Loucy (cell line): Measurements from ENCODE around the gene NHLH2.

Experiments
- H2AFZ ChIP-seq: fragments of 200-600 bp; sonication (generic); 2 replicates; pipeline ENCODE4 v1.6.0; 2016; ENCODE audit warnings: antibody characterized with exemption, mild to moderate bottlenecking, low read length, moderate library complexity
- H3F3A ChIP-seq: fragments of 200-600 bp; 2 replicates; pipeline ENCODE4 v1.6.0; 2016; ENCODE audit warnings: antibody characterized with exemption, low read depth, mild to moderate bottlenecking
- H3K27me3 ChIP-seq: fragments of 200-600 bp; sonication (generic); 2 replicates; pipeline ENCODE4 v1.6.1; 2014; ENCODE audit warnings: low read length, mild to moderate bottlenecking; ENCODE audit not compliant: insufficient read depth, poor library complexity, severe bottlenecking
- H3K36me3 ChIP-seq: fragments of 200-600 bp; sonication (generic); 2 replicates; pipeline ENCODE4 v1.6.1; 2016; ENCODE audit warnings: low read length; ENCODE audit not compliant: insufficient read depth
- H3K4me1 ChIP-seq: fragments of 200-600 bp; sonication (generic); 2 replicates; pipeline ENCODE4 v1.5.1; 2014; ENCODE audit warnings: low read length, mild to moderate bottlenecking; ENCODE audit not compliant: insufficient read depth, poor library complexity, severe bottlenecking
- H3K4me2 ChIP-seq: fragments of 200-600 bp; sonication (generic); 2 replicates; pipeline ENCODE4 v1.6.0; 2014; ENCODE audit warnings: antibody characterized with exemption, low read length, low read depth, mild to moderate bottlenecking; ENCODE audit not compliant: poor library complexity, severe bottlenecking
- H3K4me3 ChIP-seq: fragments of 200-600 bp; sonication (generic); 2 replicates; pipeline ENCODE4 v1.5.1; 2014; ENCODE audit warnings: low read length, mild to moderate bottlenecking, mixed read lengths; ENCODE audit not compliant: poor library complexity, severe bottlenecking
- H3K79me2 ChIP-seq: fragments of 200-600 bp; sonication (generic); 2 replicates; pipeline ENCODE4 v1.6.1; 2014; ENCODE audit warnings: low read length; ENCODE audit not compliant: insufficient read depth
- H3K9ac ChIP-seq: fragments of 200-600 bp; sonication (generic); 2 replicates; pipeline ENCODE4 v1.6.0; 2014; ENCODE audit warnings: mild to moderate bottlenecking, low read depth, low read length, moderate library complexity; ENCODE audit not compliant: poor library complexity, severe bottlenecking
- H3K9me2 ChIP-seq: fragments of 200-600 bp; sonication (generic); replicated peaks from 2 replicates; pipeline ENCODE4 v1.6.1; 2016; ENCODE audit warnings: low read depth, low read length, mixed read lengths
- H3K9me3 ChIP-seq: fragments of 200-600 bp; sonication (generic); 2 replicates; pipeline ENCODE4 v1.6.1; 2014; ENCODE audit warnings: mild to moderate bottlenecking, antibody characterized with exemption, low read length, low read depth; ENCODE audit not compliant: insufficient read depth
- H4K20me1 ChIP-seq: fragments of 200-600 bp; sonication (generic); 2 replicates; pipeline ENCODE4 v1.6.0; 2014; ENCODE audit warnings: antibody characterized with exemption, low read length, mild to moderate bottlenecking; ENCODE audit not compliant: insufficient read depth, poor library complexity, severe bottlenecking
- CTCF ChIP-seq: fragments of 200-600 bp; sonication (generic); conservative IDR thresholded peaks from 2 replicates; pipeline ENCODE4 v1.5.1; 2014; ENCODE audit warnings: mild to moderate bottlenecking, antibody characterized with exemption, low read length
- EZH2phosphoT487 ChIP-seq: fragments of 200-600 bp; IDR thresholded peaks from 2 replicates; pipeline ENCODE4 v1.6.1; 2018; ENCODE audit warnings: antibody characterized with exemption, mild to moderate bottlenecking, moderate library complexity, borderline replicate concordance

NHLH2 gene

GRCh38 chr1:115797486-115797885, 43.4 kb downstream of the NHLH2 start:
- H3K4me1 ChIP-seq = no peaks in the 10 kb centered on the region
- H3K9me3 ChIP-seq = no peaks in the 10 kb centered on the region
- H3K9me2 ChIP-seq = no peaks in the 10 kb centered on the region
- no peaks in the 10 kb centered on the region for H3K36me3 ChIP-seq
- H3K27me3 ChIP-seq = no peaks in the 10 kb centered on the region
- no peak overlapping the region for H2AFZ ChIP-seq
- H3K4me2 ChIP-seq = no peak overlapping the region
- no peak for TF ChIP-seq EZH2phosphoT487
- no peak for TF ChIP-seq CTCF
- no peak overlapping the region for H3K9ac ChIP-seq
- H4K20me1 ChIP-seq = no peaks in the 10 kb centered on the region
- no peak overlapping the region for H3K4me3 ChIP-seq
- no peaks in the 10 kb centered on the region for H3F3A ChIP-seq
- no peaks in the 10 kb centered on the region for H3K79me2 ChIP-seq

GRCh38 chr1:115796897-115797296, 44.0 kb downstream of the NHLH2 start:
- H3K4me1 ChIP-seq = no peaks in the 10 kb centered on the region
- no peaks in the 10 kb centered on the region for H3K27me3 ChIP-seq
- no peaks in the 10 kb centered on the region for H3K36me3 ChIP-seq
- H3K79me2 ChIP-seq = no peaks in the 10 kb centered on the region
- H3F3A ChIP-seq = no peaks in the 10 kb centered on the region
- H3K9me3 ChIP-seq = no peaks in the 10 kb centered on the region
- H2AFZ ChIP-seq = no peak overlapping the region
- no peaks in the 10 kb centered on the region for H4K20me1 ChIP-seq
- H3K9ac ChIP-seq = no peak overlapping the region
- no peak overlapping the region for H3K4me2 ChIP-seq
- TF ChIP-seq EZH2phosphoT487 (no peak), CTCF (no peak)
- H3K9me2 ChIP-seq = no peaks in the 10 kb centered on the region
- H3K4me3 ChIP-seq = no peak overlapping the region

GRCh38 chr1:115796036-115796435, 44.9 kb downstream of the NHLH2 start:
- no peaks in the 10 kb centered on the region for H3K36me3 ChIP-seq
- H3K9me2 ChIP-seq = no peaks in the 10 kb centered on the region
- no peak overlapping the region for H2AFZ ChIP-seq
- no peak overlapping the region for H3K9ac ChIP-seq
- no peak overlapping the region for H3K4me2 ChIP-seq
- no peaks in the 10 kb centered on the region for H3K79me2 ChIP-seq
- no peaks in the 10 kb centered on the region for H3K4me1 ChIP-seq
- no peak for TF ChIP-seq EZH2phosphoT487
- no peak for TF ChIP-seq CTCF
- no peak overlapping the region for H3K4me3 ChIP-seq
- no peaks in the 10 kb centered on the region for H4K20me1 ChIP-seq
- no peaks in the 10 kb centered on the region for H3K27me3 ChIP-seq
- no peaks in the 10 kb centered on the region for H3K9me3 ChIP-seq
- H3F3A ChIP-seq = no peaks in the 10 kb centered on the region
